ENCODE results near the gene TIAM2.

- TF ChIP-seq IRF3 (IDR thresholded peaks at IDR 0.05) (no peak), CTCF (IDR thresholded peaks at IDR 0.05 in 2 of 3, conservative IDR thresholded peaks at IDR 0.05 in 1 of 3; ENCODE audit: control insufficient read depth in 2 of 3, extremely low read depth in 1 of 3, insufficient read depth in 1 of 3, low read depth in 3 of 3, low read length in 3 of 3) (no peak), ZBED1 (IDR thresholded peaks at IDR 0.05; ENCODE audit: borderline replicate concordance) (no peak), POLR2A (IDR thresholded peaks at IDR 0.05; ENCODE audit: low read depth, low read length) (no peak), YY1 (IDR thresholded peaks at IDR 0.05; ENCODE audit: low read depth, low read length) (no peak), EZH2 (IDR thresholded peaks at IDR 0.05; ENCODE audit: borderline replicate concordance, control insufficient read depth, low read depth, low read length) (no peak)
Observed at GRCh38 chr6:155022721-155023120, 27.6 kb downstream of the TIAM2 start.

All from GM12878 (cell line).